ENCODE results near the gene FMC1.

DNA sequence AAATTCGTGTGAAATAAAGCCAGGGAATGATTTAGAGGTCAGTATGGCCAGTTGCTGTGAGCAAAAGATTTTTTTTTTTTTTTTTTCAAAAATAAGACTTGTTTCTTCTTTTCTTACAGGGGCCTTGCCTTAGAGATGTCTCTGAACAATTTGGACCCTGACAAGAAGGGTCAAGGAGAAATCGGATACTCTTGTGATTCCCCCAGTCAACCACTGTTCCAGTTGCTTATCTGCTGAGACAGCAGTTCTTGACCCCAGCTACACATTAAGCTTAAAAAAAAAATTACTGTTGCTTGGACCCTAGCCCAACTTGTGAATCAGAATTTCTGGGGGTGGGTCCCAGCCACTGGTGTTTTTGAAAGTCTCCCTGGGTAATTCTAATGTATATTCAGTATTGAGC lies 12.0 kb upstream of the FMC1 start:
- TF ChIP-seq CTCF (IDR thresholded peaks at IDR 0.05) (no peak), POLR2A (IDR thresholded peaks at IDR 0.05) (no peak)
